HG03520 (cell line): Measurements from ENCODE around the gene HDLBP.

ENCODE experiments used
- ATAC-seq: cut with Tn5 transposase; IDR thresholded peaks from one replicate; pipeline ENCODE4 v1.9.1; 2021; ENCODE audit warnings: mild to moderate bottlenecking, moderate library complexity; ENCODE audit not compliant: unreplicated experiment

Gene HDLBP

DNA sequence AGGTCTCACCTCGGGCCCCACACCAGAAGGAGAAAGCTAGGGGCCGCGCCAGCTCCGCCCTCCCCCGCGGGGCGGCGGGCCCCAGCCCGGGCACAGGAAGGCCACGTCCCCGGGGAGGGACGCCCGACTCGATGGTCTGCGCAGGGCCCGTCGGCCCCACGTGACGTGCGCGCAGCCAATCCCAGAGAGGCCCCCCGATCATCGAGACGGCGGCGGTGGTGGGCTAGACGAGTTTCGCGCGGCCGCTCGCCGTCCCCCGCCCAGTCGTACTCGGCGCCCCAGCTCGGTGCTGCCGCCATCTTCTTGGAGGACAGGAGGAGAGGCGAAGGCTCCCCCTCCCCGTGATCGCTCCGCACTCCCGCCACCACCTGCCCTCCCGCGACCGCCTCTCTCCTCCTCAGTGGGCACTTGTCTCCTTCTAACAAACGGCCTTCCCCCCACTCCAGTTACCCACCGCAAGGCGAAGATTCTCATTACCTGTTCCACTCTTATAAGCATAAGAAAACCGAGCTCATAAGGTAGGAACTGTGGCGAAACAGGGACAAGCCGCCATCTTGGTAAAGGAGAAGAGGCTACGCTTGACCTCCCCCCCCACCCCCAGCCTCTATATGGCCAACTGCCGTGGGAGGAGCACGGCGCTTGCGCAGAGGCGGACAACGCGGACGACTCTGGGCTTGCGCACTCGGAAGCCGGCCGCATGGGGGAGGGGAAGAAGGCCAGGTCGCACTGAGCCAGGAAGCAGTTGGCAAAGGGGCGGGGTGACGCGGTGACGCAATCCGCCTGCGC is at the start of gene HDLBP:
HDLBP (minus strand) TSS at position 580 of the 786 bp plus-strand sequence. CDS start 48,803 bp downstream, outside the sequence.
- peak; percentile 61 for ATAC-seq

DNA sequence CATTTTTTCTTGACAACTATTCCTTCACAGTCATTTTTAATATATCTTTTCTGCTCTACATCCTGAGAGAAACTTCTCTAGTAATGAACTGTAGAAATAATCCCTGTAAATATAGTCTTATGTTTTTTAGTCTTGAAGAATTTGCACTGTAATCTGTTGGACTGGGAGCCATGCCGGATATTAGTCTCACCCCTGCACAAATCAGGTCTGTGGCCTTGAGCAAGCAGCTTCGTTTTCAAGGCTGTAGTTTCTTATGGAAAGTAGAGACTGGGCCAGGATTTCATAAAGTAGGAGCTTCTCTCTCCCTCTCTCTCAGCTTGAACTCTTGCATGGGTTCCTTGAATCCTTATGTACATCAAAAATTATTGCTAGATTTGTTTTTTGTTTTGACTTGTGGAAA is 49.3 kb upstream of the HDLBP start:
- no peak for ATAC-seq

DNA sequence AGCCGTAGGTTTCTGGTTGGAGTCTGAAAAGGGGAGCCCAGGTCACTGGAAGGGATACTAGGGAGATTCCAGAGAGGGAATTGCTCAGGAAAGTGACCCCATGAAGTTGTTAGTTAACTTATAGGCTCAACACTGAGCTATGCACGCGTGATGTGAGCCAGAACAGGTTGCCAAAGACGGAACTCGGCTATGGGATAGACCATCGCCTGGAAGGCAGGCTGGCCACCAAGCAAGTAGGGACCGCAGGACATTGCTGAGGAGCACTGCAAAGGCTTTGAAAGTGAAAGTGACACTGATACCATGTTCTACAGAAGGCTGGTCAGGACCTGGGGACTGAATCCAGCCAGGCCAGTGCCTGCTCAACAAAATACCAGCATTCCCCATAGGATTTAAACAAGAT is 48.0 kb upstream of the HDLBP start:
- ATAC-seq = no peak

DNA sequence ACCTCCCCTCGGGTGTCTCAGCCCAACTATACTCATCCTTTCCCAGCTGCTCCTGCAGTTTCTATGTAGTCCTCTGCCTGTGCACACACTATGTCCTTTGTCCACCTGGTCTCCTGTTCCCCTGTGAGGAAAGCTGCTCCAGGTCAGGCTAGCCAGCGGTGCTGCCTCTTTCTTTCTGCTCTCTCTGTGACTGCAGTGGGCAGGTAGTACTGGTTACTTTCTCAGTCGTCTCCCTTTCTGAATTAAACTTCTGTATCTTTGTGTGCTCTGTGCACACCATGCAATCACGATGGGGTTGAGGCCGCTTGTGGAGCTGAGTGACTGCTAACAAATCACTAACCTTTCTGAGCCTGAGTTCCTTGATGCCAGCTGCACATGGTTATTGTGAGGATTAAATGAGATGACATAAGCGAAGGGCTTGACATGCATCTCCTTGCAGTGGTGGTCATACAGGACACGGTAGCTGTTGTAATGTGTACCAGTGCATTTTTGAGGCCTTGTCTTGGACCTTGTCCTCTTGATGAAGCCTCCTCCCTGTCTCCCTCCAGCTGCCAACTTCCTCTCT is 44.1 kb upstream of the HDLBP start:
- no peak for ATAC-seq

DNA sequence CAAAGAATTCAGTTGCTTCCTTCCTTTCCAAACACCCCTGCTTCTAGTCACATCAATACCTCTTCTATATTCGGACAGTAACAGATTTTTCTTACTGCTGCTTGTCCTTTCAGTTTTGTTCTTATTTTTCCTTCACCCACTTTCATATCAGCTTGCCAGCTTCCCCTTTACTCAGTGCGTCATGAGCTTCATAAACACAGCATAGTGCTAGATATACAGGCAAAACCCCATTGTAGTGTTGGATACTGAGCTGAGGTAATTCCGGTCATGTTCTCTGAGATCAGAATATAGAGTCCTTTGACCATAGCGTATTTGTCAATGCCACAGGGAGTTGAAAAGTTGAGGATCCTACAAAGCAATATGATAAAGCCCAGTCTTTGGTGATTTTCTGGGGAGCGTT is 43.0 kb upstream of the HDLBP start:
- ATAC-seq = peak; percentile 28

DNA sequence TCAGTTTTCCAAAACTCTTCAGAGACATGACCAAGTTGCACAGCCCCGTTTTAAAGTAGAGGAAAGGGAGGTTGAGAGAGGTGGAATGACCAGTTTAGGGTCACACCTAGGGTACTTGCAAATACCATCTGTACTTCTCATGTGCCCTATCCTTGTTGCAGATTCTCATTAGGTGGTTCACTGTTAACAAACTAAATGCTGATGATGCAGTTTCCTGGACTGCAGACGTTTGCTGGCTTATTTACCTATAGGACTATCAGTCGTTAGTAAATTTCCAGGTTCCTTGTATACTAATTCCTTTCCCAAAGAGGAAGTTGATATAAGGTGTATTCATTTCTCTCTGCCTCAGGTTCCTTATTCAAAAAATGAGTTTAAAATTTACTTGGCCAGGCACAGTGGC is 42.1 kb upstream of the HDLBP start:
- ATAC-seq = no peak

GRCh38 chr2:241356871-241357260 is 41.4 kb upstream of the HDLBP start:
- ATAC-seq = no peak

- ATAC-seq = peak; percentile 79
Observed at GRCh38 chr2:241355983-241356870, 40.8 kb upstream of the HDLBP start, which contains the start of gene FARP2. FARP2 (plus strand) TSS chr2:241356285; CDS start chr2:241373108, 16,823 bp downstream.

GRCh38 chr2:241354668-241355658 is 39.5 kb upstream of the HDLBP start:
- ATAC-seq = no peak

GRCh38 chr2:241352227-241352626 is 36.8 kb upstream of the HDLBP start:
- no peak for ATAC-seq

DNA sequence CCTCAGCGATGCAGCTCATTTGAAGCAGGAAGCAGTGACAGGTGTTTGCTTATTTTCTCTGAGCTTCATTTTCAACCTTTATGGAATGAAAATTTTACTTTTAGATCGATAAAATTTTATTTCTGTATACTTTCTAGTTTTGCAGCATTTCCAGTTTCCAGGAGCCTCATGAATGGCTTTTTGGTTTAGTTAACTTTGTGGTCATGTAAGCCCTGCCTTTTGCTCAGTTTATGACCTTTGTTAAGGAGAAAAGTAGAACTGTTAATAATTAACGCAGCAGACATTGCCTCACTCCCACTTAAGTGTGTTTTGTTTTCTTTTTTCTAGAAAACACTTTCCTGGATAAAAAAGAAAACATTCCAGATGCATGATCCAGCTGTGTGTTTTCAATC is 36.2 kb upstream of the HDLBP start:
- no peak for ATAC-seq

- no peak for ATAC-seq
Observed at GRCh38 chr2:241350878-241351639, 35.6 kb upstream of the HDLBP start.

DNA sequence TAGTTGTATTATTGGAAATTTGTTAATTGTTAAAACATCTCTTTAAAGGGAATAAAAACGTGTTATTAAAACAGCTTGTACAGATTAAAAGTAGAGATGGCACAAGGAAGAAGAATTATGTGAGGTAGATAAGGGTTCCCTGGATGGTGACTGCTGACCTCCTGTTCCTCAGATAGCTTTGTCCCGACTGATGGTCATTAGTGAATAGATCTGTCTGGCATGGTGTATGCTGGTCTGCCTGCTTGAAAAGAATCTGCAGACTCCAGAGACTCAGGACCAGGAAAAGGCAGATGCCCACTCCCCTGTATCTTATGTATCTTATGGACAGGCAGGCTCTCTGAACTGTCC is 35.0 kb upstream of the HDLBP start:
- no peak for ATAC-seq

DNA sequence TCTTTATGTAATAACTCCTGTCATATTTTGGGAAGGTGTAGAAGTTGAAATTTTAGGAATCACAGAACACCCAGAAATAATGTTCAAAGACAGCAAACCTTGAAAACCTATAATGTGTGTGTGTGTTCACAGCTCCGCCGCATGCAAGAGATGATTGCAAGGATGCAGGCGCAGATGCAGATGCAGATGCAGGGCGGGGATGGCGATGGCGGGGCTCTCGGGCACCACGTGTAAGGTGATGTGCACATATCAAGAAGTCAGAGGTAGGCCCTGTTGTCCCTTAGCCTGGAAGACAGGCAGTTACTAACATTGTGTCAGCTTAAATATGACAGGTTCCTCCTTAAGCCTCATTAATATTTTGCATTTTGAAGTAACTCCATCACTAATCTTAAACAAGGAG is 34.5 kb upstream of the HDLBP start:
- no peak for ATAC-seq

DNA sequence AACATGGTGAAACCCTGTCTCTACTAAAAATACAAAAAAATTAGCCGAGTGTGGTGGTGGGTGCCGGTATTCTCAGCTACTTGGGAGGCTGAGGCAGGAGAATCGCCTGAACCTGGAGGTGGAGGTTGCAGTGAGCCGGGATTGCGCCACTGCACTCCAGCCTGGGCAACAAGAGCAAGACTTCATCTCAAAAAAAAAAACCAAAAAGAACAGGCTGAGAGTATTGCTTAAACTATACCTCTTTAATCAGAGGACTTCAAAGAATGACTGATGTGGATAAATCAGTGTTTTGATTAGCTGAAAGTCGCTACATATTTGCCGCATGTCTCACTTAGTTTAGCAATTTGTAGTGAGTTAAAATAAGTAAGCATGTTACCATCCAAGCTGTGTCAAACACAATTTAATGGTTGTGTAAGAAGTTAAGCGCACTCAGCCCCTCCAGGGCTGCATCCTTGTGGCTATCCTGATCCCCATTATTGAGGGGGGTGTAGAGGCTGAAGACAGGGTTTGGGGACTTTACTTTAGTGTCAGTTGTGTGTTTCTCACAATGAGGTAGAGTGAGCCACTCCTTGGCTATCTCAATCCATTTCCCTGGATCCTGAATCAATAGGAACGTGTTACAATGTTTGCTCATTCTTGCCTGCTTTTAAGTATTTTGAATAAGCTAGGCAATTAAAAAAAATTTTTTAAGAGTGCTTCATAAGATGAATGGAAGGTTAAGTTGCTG is 29.6 kb upstream of the HDLBP start:
- ATAC-seq = no peak

- ATAC-seq = no peak
Observed at GRCh38 chr2:241340631-241341163, 25.2 kb upstream of the HDLBP start.

DNA sequence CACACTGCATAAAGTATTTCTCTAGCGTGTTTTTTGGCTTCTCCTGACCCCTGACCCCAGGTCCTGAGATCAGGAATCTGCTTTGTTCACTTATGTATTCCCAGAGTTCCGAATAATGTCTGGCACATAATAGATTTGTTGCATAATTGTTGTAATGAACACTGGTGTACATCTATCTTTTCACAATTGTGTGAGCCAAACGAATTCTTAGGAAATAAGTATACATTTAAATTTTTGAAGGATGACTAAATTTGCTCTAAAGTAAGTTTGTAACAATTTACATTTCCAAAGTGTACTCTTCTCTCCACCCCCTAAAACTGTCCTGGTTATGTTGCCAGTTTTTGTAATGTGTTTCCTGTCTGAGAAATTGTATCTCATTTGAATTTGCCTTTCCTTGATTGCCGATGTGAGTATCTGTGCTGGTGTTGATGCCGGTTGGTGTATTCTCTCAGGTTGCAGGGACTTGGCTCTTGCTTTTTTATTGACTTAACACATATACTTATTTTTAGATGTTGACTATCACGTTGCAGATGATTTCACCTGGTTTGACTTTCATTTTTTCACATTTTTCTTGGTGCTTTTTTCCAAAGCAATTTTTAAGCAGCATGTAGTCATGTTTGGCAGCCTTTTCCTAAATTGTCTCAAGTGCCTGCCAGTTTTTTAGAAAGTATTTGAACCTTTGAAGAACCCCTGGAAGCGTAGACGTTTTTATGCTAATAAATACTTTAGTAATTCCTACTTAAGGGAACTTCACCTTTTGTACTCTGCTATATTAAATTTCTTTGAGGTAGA is 24.6 kb upstream of the HDLBP start:
- ATAC-seq = no peak

DNA sequence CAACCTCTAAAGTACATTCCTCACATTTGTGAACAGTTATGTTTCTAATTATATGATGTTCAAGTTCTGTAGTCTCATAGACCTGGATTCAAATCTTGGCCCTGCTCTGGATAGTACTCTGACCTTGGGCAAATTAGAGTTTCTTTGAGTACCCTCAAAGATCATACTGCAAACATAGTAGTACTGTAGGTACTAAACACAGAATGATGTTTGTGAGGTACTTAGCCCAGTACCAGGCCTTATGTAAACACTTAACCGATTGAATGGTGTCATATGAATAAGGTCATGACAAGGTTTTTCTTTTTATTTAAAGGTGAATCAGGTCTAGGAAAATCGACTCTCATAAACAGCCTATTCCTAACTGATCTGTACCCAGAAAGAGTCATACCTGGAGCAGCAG is 19.3 kb upstream of the HDLBP start:
- ATAC-seq = no peak
